ENCODE measurements around the gene B4GALNT4.

B4GALNT4 gene

GRCh38 chr11:363948-364761 lies 5.1 kb upstream of the B4GALNT4 start:
- Histone ChIP-seq H3K79me2 (ENCODE audit: insufficient read depth, low read depth) (no peaks in the 10 kb centered on the region), H3K36me3 (ENCODE audit: insufficient read depth) (no peaks in the 10 kb centered on the region), H3K27ac (no peak overlapping the region), H3K9ac (no peak overlapping the region), H3K4me3 (IDR thresholded peaks at IDR 0.05; ENCODE audit: insufficient read depth, low read depth, low read length) (no peak overlapping the region), H3K4me1 (ENCODE audit: low read depth, poor library complexity, severe bottlenecking) (no peaks in the 10 kb centered on the region), H4K20me1 (ENCODE audit: insufficient read depth) (no peaks in the 10 kb centered on the region), H2AFZ (ENCODE audit: low read depth) (no peak overlapping the region), H3K4me2 (peak overlapping the region; percentile 19; the same call in 1 of the 2 replicates), H3K27me3 (ENCODE audit: insufficient read depth, low read depth) (peaks cover 79% of the 10 kb centered on the region)
- TF ChIP-seq CTCF (conservative IDR thresholded peaks at IDR 0.05; ENCODE audit: low read depth, low read length): peak; percentile 56

GRCh38 chr11:364991-365725 lies 4.1 kb upstream of the B4GALNT4 start:
- H3K9ac ChIP-seq: no peak overlapping the region
- no peaks in the 10 kb centered on the region for H4K20me1 ChIP-seq (ENCODE audit: insufficient read depth)
- H3K79me2 ChIP-seq (ENCODE audit: insufficient read depth, low read depth): no peaks in the 10 kb centered on the region
- H3K27ac ChIP-seq: no peak overlapping the region
- H2AFZ ChIP-seq (ENCODE audit: low read depth): no peak overlapping the region
- H3K4me2 ChIP-seq: no peak overlapping the region
- peaks cover 73% of the 10 kb centered on the region for H3K27me3 ChIP-seq (ENCODE audit: insufficient read depth, low read depth)
- TF ChIP-seq CTCF (conservative IDR thresholded peaks at IDR 0.05; ENCODE audit: low read depth, low read length): no peak
- no peak overlapping the region for H3K4me3 ChIP-seq (IDR thresholded peaks at IDR 0.05; ENCODE audit: insufficient read depth, low read depth, low read length)
- no peaks in the 10 kb centered on the region for H3K36me3 ChIP-seq (ENCODE audit: insufficient read depth)
- H3K4me1 ChIP-seq (ENCODE audit: low read depth, poor library complexity, severe bottlenecking): no peaks in the 10 kb centered on the region

GRCh38 chr11:365831-366230 lies 3.5 kb upstream of the B4GALNT4 start:
- H3K4me1 ChIP-seq (ENCODE audit: low read depth, poor library complexity, severe bottlenecking): no peaks in the 10 kb centered on the region
- TF ChIP-seq CTCF (conservative IDR thresholded peaks at IDR 0.05; ENCODE audit: low read depth, low read length): no peak
- H4K20me1 ChIP-seq (ENCODE audit: insufficient read depth): no peaks in the 10 kb centered on the region

GRCh38 chr11:367956-368413 lies 1.3 kb upstream of the B4GALNT4 start:
- H3K4me3 ChIP-seq (IDR thresholded peaks at IDR 0.05; ENCODE audit: insufficient read depth, low read depth, low read length): no peak overlapping the region
- no peak overlapping the region for H3K27ac ChIP-seq
- H3K36me3 ChIP-seq (ENCODE audit: insufficient read depth): no peaks in the 10 kb centered on the region
- H3K4me2 ChIP-seq: no peak overlapping the region
- TF ChIP-seq CTCF (conservative IDR thresholded peaks at IDR 0.05; ENCODE audit: low read depth, low read length): no peak
- no peaks in the 10 kb centered on the region for H3K79me2 ChIP-seq (ENCODE audit: insufficient read depth, low read depth)
- no peak overlapping the region for H3K9ac ChIP-seq
- H2AFZ ChIP-seq (ENCODE audit: low read depth): no peak overlapping the region
- H3K4me1 ChIP-seq (ENCODE audit: low read depth, poor library complexity, severe bottlenecking): no peaks in the 10 kb centered on the region
- no peaks in the 10 kb centered on the region for H4K20me1 ChIP-seq (ENCODE audit: insufficient read depth)
- H3K27me3 ChIP-seq (ENCODE audit: insufficient read depth, low read depth): peaks cover 77% of the 10 kb centered on the region

More at GRCh38 chr11:365831-366230, 3.5 kb upstream of the B4GALNT4 start:
- H3K27ac ChIP-seq: no peak overlapping the region
- no peak overlapping the region for H3K4me3 ChIP-seq (IDR thresholded peaks at IDR 0.05; ENCODE audit: insufficient read depth, low read depth, low read length)
- no peaks in the 10 kb centered on the region for H3K36me3 ChIP-seq (ENCODE audit: insufficient read depth)
- H3K79me2 ChIP-seq (ENCODE audit: insufficient read depth, low read depth): no peaks in the 10 kb centered on the region
- H3K27me3 ChIP-seq (ENCODE audit: insufficient read depth, low read depth): peaks cover 73% of the 10 kb centered on the region
- no peak overlapping the region for H3K4me2 ChIP-seq
- no peak overlapping the region for H3K9ac ChIP-seq
- H2AFZ ChIP-seq (ENCODE audit: low read depth): no peak overlapping the region
